ENCODE data around the gene C5orf63. TPM values are rescaled to one million over a fixed set of nuclear protein-coding genes. Genes with fewer than 3 reads are reported as not detected.
A peak's percentile ranks its signal among the peaks of the same experiment; 100 is the strongest.

Gene C5orf63
- total and polyA plus RNA-seq, 2 donors (not counting 1 experiment from before 2014, with no cell fraction given) = 10.3 to 20.0 TPM

GRCh38 chr5:127028822-127029457, 44.4 kb downstream of the C5orf63 start:
- H3K9me3 ChIP-seq (ENCODE audit: control extremely low read depth in 1 of 3, control insufficient read depth in 2 of 3, insufficient read depth in 1 of 3, low read length in 2 of 3) = no peaks in the 10 kb centered on the region
- peak; percentile 61 for DNase-seq
- H3K79me2 ChIP-seq (ENCODE audit: control insufficient read depth, insufficient read depth, low read length) = peaks cover 66% of the 10 kb centered on the region
- peaks cover 9% of the 10 kb centered on the region for H4K20me1 ChIP-seq (ENCODE audit: control insufficient read depth, insufficient read depth, low read length, poor library complexity, severe bottlenecking)
- CTCF ChIA-PET = interaction anchor here (0.7 to 1.5 kb wide), 6 partner anchors 11 to 190 kb away, joined by 3 to 4 read pairs (median 4); no protein-coding TSS in a partner anchor
- H2AFZ ChIP-seq (ENCODE audit: insufficient read depth, low read depth, low read length, poor library complexity, severe bottlenecking) = peak overlapping the region; percentile 82
- Mint-ChIP-seq H3K27me3 (no peaks in the 10 kb centered on the region), H3K9me3 (ENCODE audit: insufficient read depth) (no peaks in the 10 kb centered on the region), H3K4me3 (peak overlapping the region; percentile 97), H3K4me1 (peaks cover 51% of the 10 kb centered on the region), H3K27ac (peak overlapping the region; percentile 88)
- H3K4me3 ChIP-seq (ENCODE audit: control extremely low read depth in 1 of 5, extremely low read depth in 1 of 5, insufficient read depth in 1 of 5, low read depth in 2 of 5, low read length in 4 of 5) = peak overlapping the region; percentile 82 to 96 (median 88)
- POLR2A ChIA-PET = interaction anchor here (0.6 to 1.0 kb wide), 4 partner anchors 35 to 215 kb away, joined by 3 to 4 read pairs (median 4); partner anchors contain the start of gene C5orf63
- peaks cover 25 to 38% of the 10 kb centered on the region in 2 donors for H3K4me1 ChIP-seq (ENCODE audit: control insufficient read depth in 2 of 2, insufficient read depth in 2 of 2, low read length in 2 of 2)
- H3K9ac ChIP-seq (ENCODE audit: low read length) = peak overlapping the region; percentile 93
- peak overlapping the region in 1 of 2 donors; percentile 89 for H3K27ac ChIP-seq (ENCODE audit: low read length in 2 of 2)
- peak; percentile 3 for ATAC-seq (ENCODE audit: low read depth)
- TF ChIP-seq CTCF (IDR thresholded peaks at IDR 0.05) (no peak), EZH2 (IDR thresholded peaks at IDR 0.05; ENCODE audit: borderline replicate concordance, insufficient read depth, low read depth, low read length, poor library complexity, severe bottlenecking) (no peak)
- H3K4me2 ChIP-seq (replicated peaks; ENCODE audit: low read depth, low read length, poor library complexity, severe bottlenecking) = peak overlapping the region; percentile 95
- WGBS (ENCODE audit: insufficient coverage) = 10% methylated on average over 7 of the region's 12 CpGs
- H3K36me3 ChIP-seq (replicated peaks in 1 of 2; ENCODE audit: control extremely low read depth in 1 of 2, control insufficient read depth in 1 of 2, extremely low read depth in 1 of 2, insufficient read depth in 2 of 2, low read length in 1 of 2) = no peaks in the 10 kb centered on the region
- intact Hi-C loops (cut with micrococcal nuclease) = loop anchor here (5.0 kb wide), 1 partner anchor 112 kb away; no protein-coding TSS in a partner anchor
- no peaks in the 10 kb centered on the region for H3K27me3 ChIP-seq (replicated peaks in 1 of 4; ENCODE audit: control extremely low read depth in 1 of 4, control insufficient read depth in 3 of 4, insufficient read depth in 4 of 4, low read length in 3 of 4)

- peaks cover 58% of the 10 kb centered on the region for H3K4me1 Mint-ChIP-seq
These were observed 45.8 kb downstream of the C5orf63 start for GRCh38 chr5:127027539-127027938.

More at GRCh38 chr5:127027539-127027938, 45.8 kb downstream of the C5orf63 start:
- Histone ChIP-seq H4K20me1 (ENCODE audit: control insufficient read depth, insufficient read depth, low read length, poor library complexity, severe bottlenecking) (peaks cover 14% of the 10 kb centered on the region), H3K27me3 (replicated peaks in 1 of 4; ENCODE audit: control extremely low read depth in 1 of 4, control insufficient read depth in 3 of 4, insufficient read depth in 4 of 4, low read length in 3 of 4) (no peaks in the 10 kb centered on the region), H3K4me1 (ENCODE audit: control insufficient read depth in 2 of 2, insufficient read depth in 2 of 2, low read length in 2 of 2) (peaks cover 25 to 38% of the 10 kb centered on the region in 2 donors), H2AFZ (ENCODE audit: insufficient read depth, low read depth, low read length, poor library complexity, severe bottlenecking) (no peak overlapping the region), H3K79me2 (ENCODE audit: control insufficient read depth, insufficient read depth, low read length) (peaks cover 76% of the 10 kb centered on the region), H3K4me3 (ENCODE audit: control extremely low read depth in 1 of 5, extremely low read depth in 1 of 5, insufficient read depth in 1 of 5, low read depth in 2 of 5, low read length in 4 of 5) (no peak overlapping the region), H3K4me2 (replicated peaks; ENCODE audit: low read depth, low read length, poor library complexity, severe bottlenecking) (peak overlapping the region; percentile 1), H3K27ac (ENCODE audit: low read length in 2 of 2) (peak overlapping the region in 1 of 2 donors; percentile 37), H3K36me3 (replicated peaks in 1 of 2; ENCODE audit: control extremely low read depth in 1 of 2, control insufficient read depth in 1 of 2, extremely low read depth in 1 of 2, insufficient read depth in 2 of 2, low read length in 1 of 2) (no peaks in the 10 kb centered on the region), H3K9me3 (ENCODE audit: control extremely low read depth in 1 of 3, control insufficient read depth in 2 of 3, insufficient read depth in 1 of 3, low read length in 2 of 3) (no peaks in the 10 kb centered on the region), H3K9ac (ENCODE audit: low read length) (no peak overlapping the region)
- Mint-ChIP-seq H3K9me3 (ENCODE audit: insufficient read depth) (no peaks in the 10 kb centered on the region), H3K27me3 (no peaks in the 10 kb centered on the region), H3K27ac (peak overlapping the region; percentile 24), H3K4me3 (peak overlapping the region; percentile 18)
- 100% methylated on average over 1 of the region's 1 CpG for WGBS (ENCODE audit: insufficient coverage)
- DNase-seq (no peak), ATAC-seq (ENCODE audit: low read depth) (no peak)
- TF ChIP-seq EZH2 (IDR thresholded peaks at IDR 0.05; ENCODE audit: borderline replicate concordance, insufficient read depth, low read depth, low read length, poor library complexity, severe bottlenecking) = no peak
- no peak for TF ChIP-seq CTCF (IDR thresholded peaks at IDR 0.05)
- intact Hi-C loops (cut with micrococcal nuclease) = loop anchor here (5.0 kb wide), 1 partner anchor 110 kb away; no protein-coding TSS in a partner anchor
- ChIA-PET POLR2A (no interaction called here), CTCF (interaction anchor here (1.1 kb wide), 2 partner anchors 29 to 190 kb away, joined by 3 to 4 read pairs; no protein-coding TSS in a partner anchor)
